WTC11 (cell line): Measurements from ENCODE around the gene IPP. TPM values are rescaled to one million over a fixed set of nuclear protein-coding genes. Genes with fewer than 3 reads are reported as not detected.

ENCODE experiments used
- ATAC-seq: fragments of 200-7000 bp; cut with Tn5 transposase; 2 replicates; pipeline ENCODE4 v1.10.0; 2021; ENCODE audit warnings: mild to moderate bottlenecking, moderate library complexity
- CTCF ChIA-PET: fragments of 300-600 bp; sonication (Branson Sonifier 250); formaldehyde crosslinking; loops from one replicate; lab custom pipeline; 2021; ENCODE audit warnings: antibody characterized with exemption; lab: Charles Lee
- POLR2A ChIA-PET: fragments of 350-600 bp; sonication (Branson Sonifier 250); formaldehyde crosslinking; loops from one replicate; lab custom pipeline; 2021; ENCODE audit warnings: antibody characterized with exemption; lab: Charles Lee
- DNase-seq: peaks from one replicate; pipeline ENCODE4 v3.0.0; 2021; ENCODE audit warnings: low spot score
- H3K27ac Mint-ChIP-seq: 2 replicates; pipeline ENCODE4 v1.8.0; 2021; ENCODE audit warnings: mixed read lengths
- H3K27me3 Mint-ChIP-seq: 2 replicates; pipeline ENCODE4 v1.8.0; 2021; ENCODE audit warnings: low read depth, mild to moderate bottlenecking, moderate library complexity, mixed read lengths
- H3K36me3 Mint-ChIP-seq: 2 replicates; pipeline ENCODE4 v1.8.0; 2021; ENCODE audit warnings: mixed read lengths
- H3K4me1 Mint-ChIP-seq: 2 replicates; pipeline ENCODE4 v1.8.0; 2022; ENCODE audit warnings: mixed read lengths
- H3K4me3 Mint-ChIP-seq: 2 replicates; pipeline ENCODE4 v1.8.0; 2021; ENCODE audit warnings: mild to moderate bottlenecking, moderate library complexity, mixed read lengths
- H3K9me3 Mint-ChIP-seq: 2 replicates; pipeline ENCODE4 v1.8.0; 2021; ENCODE audit warnings: mixed read lengths
- ELF4 ChIP-seq: sonication (generic); formaldehyde crosslinking; IDR thresholded peaks from 2 replicates; pipeline ENCODE4 v1.8.1; 2022; ENCODE audit warnings: low read depth, mild to moderate bottlenecking, moderate library complexity, missing genetic modification reagents
- ESRRA ChIP-seq: sonication (generic); formaldehyde crosslinking; IDR thresholded peaks from 2 replicates; pipeline ENCODE4 v1.8.1; 2022; ENCODE audit warnings: mild to moderate bottlenecking, missing genetic modification reagents, borderline replicate concordance
- GABPB1 ChIP-seq: sonication (generic); formaldehyde crosslinking; IDR thresholded peaks from 2 replicates; pipeline ENCODE4 v1.8.1; 2023; ENCODE audit warnings: mild to moderate bottlenecking, missing genetic modification reagents
- MYBL2 ChIP-seq: sonication (generic); formaldehyde crosslinking; IDR thresholded peaks from 2 replicates; pipeline ENCODE4 v1.8.1; 2023; ENCODE audit warnings: mild to moderate bottlenecking, moderate library complexity, missing genetic modification reagents
- NFATC4 ChIP-seq: fragments of 250-450 bp; sonication (Bioruptor Pico); IDR thresholded peaks from 2 replicates; pipeline ENCODE4 v1.9.0; 2021; ENCODE audit warnings: mild to moderate bottlenecking
- NFE2L1 ChIP-seq: sonication (generic); formaldehyde crosslinking; IDR thresholded peaks from 2 replicates; pipeline ENCODE4 v1.8.1; 2023; ENCODE audit warnings: missing genetic modification reagents
- NR1H2 ChIP-seq: sonication (generic); formaldehyde crosslinking; IDR thresholded peaks from 2 replicates; pipeline ENCODE4 v1.9.0; 2021; ENCODE audit warnings: mild to moderate bottlenecking, moderate library complexity, missing genetic modification reagents
- NR2C2 ChIP-seq: sonication (generic); formaldehyde crosslinking; IDR thresholded peaks from 2 replicates; pipeline ENCODE4 v1.8.0; 2022; ENCODE audit warnings: mild to moderate bottlenecking, missing genetic modification reagents
- TEAD1 ChIP-seq: sonication (generic); formaldehyde crosslinking; IDR thresholded peaks from 2 replicates; pipeline ENCODE4 v1.8.0; 2022; ENCODE audit warnings: mild to moderate bottlenecking, missing genetic modification reagents
- ZBTB21 ChIP-seq: sonication (generic); formaldehyde crosslinking; IDR thresholded peaks from 2 replicates; pipeline ENCODE4 v1.8.1; 2023; ENCODE audit warnings: mild to moderate bottlenecking, missing genetic modification reagents, borderline replicate concordance
- ZNF121 ChIP-seq: sonication (generic); formaldehyde crosslinking; IDR thresholded peaks from 2 replicates; pipeline ENCODE4 v1.8.0; 2023; ENCODE audit warnings: missing genetic modification reagents
- ZNF138 ChIP-seq: sonication (generic); formaldehyde crosslinking; conservative IDR thresholded peaks from 2 replicates; pipeline ENCODE4 v1.8.1; 2022; ENCODE audit warnings: mild to moderate bottlenecking, moderate library complexity, missing genetic modification reagents
- ZNF396 ChIP-seq: fragments of 250-450 bp; sonication (Bioruptor Pico); IDR thresholded peaks from 2 replicates; pipeline ENCODE4 v1.8.0; 2021; ENCODE audit warnings: mild to moderate bottlenecking, moderate library complexity, borderline replicate concordance
- ZNF423 ChIP-seq: fragments of 250-450 bp; sonication (Bioruptor Pico); IDR thresholded peaks from 2 replicates; pipeline ENCODE4 v2.1.2; 2022; ENCODE audit warnings: mild to moderate bottlenecking, moderate library complexity
- total RNA-seq: library from RNA; stranded (reverse); gene quantifications from 3 replicates; pipeline ENCODE4 v1.2.3, GENCODE V29; 2021
- TF ChIP-seq, protein P1 (sequence below): sonication (generic); formaldehyde crosslinking; IDR thresholded peaks from 2 replicates; pipeline ENCODE4 v1.8.0; 2022; ENCODE audit warnings: missing genetic modification reagents
- TF ChIP-seq, protein P2 (sequence below): fragments of 250-450 bp; sonication (Bioruptor Pico); IDR thresholded peaks from 2 replicates; pipeline ENCODE4 v1.8.0; 2021; ENCODE audit warnings: mild to moderate bottlenecking
- TF ChIP-seq, protein P3 (sequence below): fragments of 250-450 bp; sonication (Bioruptor Pico); IDR thresholded peaks from 2 replicates; pipeline ENCODE4 v1.9.0; 2021; ENCODE audit warnings: mild to moderate bottlenecking
- TF ChIP-seq, protein P4 (sequence below): sonication (generic); formaldehyde crosslinking; IDR thresholded peaks from 2 replicates; pipeline ENCODE4 v1.8.1; 2023; ENCODE audit warnings: mild to moderate bottlenecking, missing genetic modification reagents
- TF ChIP-seq, protein P5 (sequence below): sonication (generic); formaldehyde crosslinking; conservative IDR thresholded peaks from 2 replicates; pipeline ENCODE4 v1.8.1; 2023; ENCODE audit warnings: mild to moderate bottlenecking, low read depth, missing genetic modification reagents, moderate library complexity
- TF ChIP-seq, protein P6 (sequence below): sonication (generic); formaldehyde crosslinking; IDR thresholded peaks from 2 replicates; pipeline ENCODE4 v1.8.0; 2022; ENCODE audit warnings: mild to moderate bottlenecking, missing genetic modification reagents
- TF ChIP-seq, protein P7 (sequence below): sonication (generic); formaldehyde crosslinking; IDR thresholded peaks from 2 replicates; pipeline ENCODE4 v1.8.1; 2022; ENCODE audit warnings: low read depth, mild to moderate bottlenecking, moderate library complexity, missing genetic modification reagents, borderline replicate concordance
- TF ChIP-seq, protein P8 (sequence below): fragments of 200-600 bp; IDR thresholded peaks from 2 replicates; pipeline ENCODE4 v1.8.0; 2022; ENCODE audit warnings: antibody characterized with exemption

Gene IPP
- total RNA-seq, 1 experiment from 2014 or later: 6.3 TPM

DNA sequence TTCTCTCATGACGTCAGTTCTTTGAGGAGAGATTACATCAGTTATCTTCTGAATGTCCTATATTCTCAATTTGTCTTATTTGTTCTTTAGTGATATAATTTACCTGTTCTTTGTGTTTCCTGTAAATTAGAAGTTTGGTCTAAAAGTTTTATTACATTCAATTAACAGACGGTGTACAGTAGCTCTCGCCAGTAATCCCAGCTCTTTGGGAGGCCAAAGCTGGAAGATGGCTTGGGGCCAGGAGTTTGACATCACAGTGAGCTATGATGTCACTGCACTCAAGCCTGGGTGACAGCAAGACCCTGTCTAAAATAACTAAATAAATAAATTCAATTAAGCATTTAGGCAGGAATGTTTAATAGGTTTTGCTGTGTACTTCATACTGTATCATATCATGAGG is 25.3 kb upstream of the IPP start (continued):
- TF ChIP-seq, protein P1, sequence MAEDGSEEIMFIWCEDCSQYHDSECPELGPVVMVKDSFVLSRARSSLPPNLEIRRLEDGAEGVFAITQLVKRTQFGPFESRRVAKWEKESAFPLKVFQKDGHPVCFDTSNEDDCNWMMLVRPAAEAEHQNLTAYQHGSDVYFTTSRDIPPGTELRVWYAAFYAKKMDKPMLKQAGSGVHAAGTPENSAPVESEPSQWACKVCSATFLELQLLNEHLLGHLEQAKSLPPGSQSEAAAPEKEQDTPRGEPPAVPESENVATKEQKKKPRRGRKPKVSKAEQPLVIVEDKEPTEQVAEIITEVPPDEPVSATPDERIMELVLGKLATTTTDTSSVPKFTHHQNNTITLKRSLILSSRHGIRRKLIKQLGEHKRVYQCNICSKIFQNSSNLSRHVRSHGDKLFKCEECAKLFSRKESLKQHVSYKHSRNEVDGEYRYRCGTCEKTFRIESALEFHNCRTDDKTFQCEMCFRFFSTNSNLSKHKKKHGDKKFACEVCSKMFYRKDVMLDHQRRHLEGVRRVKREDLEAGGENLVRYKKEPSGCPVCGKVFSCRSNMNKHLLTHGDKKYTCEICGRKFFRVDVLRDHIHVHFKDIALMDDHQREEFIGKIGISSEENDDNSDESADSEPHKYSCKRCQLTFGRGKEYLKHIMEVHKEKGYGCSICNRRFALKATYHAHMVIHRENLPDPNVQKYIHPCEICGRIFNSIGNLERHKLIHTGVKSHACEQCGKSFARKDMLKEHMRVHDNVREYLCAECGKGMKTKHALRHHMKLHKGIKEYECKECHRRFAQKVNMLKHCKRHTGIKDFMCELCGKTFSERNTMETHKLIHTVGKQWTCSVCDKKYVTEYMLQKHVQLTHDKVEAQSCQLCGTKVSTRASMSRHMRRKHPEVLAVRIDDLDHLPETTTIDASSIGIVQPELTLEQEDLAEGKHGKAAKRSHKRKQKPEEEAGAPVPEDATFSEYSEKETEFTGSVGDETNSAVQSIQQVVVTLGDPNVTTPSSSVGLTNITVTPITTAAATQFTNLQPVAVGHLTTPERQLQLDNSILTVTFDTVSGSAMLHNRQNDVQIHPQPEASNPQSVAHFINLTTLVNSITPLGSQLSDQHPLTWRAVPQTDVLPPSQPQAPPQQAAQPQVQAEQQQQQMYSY: no peak
- TF ChIP-seq ZBTB21 (no peak), ELF4 (CRISPR knock-in tag) (no peak), NFATC4 (CRISPR knock-in tag) (no peak), ZNF121 (CRISPR knock-in tag) (no peak)

DNA sequence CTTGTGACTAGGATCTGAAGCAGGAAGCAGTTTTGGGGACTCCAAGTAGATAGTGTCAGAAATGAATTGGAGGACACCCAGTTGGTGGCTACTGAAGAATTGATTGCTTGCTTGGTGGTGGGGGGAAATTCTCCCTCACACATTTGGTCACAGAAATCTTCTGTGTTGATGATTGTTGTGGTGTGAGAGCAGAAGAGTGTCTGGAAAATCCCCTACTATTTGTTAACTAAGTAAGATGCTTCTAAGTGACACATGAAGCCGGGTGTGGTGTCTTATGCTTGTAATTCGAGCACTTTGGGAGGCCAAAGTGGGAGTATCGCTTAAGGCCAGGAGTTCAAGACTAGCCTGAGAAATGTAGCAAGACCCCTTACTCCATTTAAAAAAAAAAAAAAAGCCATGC is 22.5 kb upstream of the IPP start:
- Mint-ChIP-seq H3K4me3 (no peak overlapping the region), H3K27ac (no peak overlapping the region), H3K4me1 (peaks cover 6% of the 10 kb centered on the region), H3K27me3 (no peaks in the 10 kb centered on the region), H3K9me3 (no peaks in the 10 kb centered on the region), H3K36me3 (no peaks in the 10 kb centered on the region)
- DNase-seq (no peak), ATAC-seq (no peak)
- ChIA-PET POLR2A (interaction anchor here (0.7 kb wide), 1 partner anchor 111 kb away, joined by 3 read pairs; no protein-coding TSS in a partner anchor), CTCF (no interaction called here)
- TF ChIP-seq ZNF423: no peak
- TF ChIP-seq MYBL2 (CRISPR knock-in tag): no peak
- TF ChIP-seq, protein P2, sequence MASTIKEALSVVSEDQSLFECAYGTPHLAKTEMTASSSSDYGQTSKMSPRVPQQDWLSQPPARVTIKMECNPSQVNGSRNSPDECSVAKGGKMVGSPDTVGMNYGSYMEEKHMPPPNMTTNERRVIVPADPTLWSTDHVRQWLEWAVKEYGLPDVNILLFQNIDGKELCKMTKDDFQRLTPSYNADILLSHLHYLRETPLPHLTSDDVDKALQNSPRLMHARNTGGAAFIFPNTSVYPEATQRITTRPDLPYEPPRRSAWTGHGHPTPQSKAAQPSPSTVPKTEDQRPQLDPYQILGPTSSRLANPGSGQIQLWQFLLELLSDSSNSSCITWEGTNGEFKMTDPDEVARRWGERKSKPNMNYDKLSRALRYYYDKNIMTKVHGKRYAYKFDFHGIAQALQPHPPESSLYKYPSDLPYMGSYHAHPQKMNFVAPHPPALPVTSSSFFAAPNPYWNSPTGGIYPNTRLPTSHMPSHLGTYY (CRISPR knock-in tag): no peak
- TF ChIP-seq NFE2L1 (CRISPR knock-in tag): no peak
- TF ChIP-seq, protein P3, sequence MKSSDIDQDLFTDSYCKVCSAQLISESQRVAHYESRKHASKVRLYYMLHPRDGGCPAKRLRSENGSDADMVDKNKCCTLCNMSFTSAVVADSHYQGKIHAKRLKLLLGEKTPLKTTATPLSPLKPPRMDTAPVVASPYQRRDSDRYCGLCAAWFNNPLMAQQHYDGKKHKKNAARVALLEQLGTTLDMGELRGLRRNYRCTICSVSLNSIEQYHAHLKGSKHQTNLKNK (CRISPR knock-in tag): no peak
- no peak for TF ChIP-seq NR1H2 (CRISPR knock-in tag)
- TF ChIP-seq, protein P4, sequence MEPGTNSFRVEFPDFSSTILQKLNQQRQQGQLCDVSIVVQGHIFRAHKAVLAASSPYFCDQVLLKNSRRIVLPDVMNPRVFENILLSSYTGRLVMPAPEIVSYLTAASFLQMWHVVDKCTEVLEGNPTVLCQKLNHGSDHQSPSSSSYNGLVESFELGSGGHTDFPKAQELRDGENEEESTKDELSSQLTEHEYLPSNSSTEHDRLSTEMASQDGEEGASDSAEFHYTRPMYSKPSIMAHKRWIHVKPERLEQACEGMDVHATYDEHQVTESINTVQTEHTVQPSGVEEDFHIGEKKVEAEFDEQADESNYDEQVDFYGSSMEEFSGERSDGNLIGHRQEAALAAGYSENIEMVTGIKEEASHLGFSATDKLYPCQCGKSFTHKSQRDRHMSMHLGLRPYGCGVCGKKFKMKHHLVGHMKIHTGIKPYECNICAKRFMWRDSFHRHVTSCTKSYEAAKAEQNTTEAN (CRISPR knock-in tag): no peak
- TF ChIP-seq ZNF138: no peak
- no peak for TF ChIP-seq ZNF396 (CRISPR knock-in tag)
- no peak for TF ChIP-seq ESRRA
- TF ChIP-seq, protein P5, sequence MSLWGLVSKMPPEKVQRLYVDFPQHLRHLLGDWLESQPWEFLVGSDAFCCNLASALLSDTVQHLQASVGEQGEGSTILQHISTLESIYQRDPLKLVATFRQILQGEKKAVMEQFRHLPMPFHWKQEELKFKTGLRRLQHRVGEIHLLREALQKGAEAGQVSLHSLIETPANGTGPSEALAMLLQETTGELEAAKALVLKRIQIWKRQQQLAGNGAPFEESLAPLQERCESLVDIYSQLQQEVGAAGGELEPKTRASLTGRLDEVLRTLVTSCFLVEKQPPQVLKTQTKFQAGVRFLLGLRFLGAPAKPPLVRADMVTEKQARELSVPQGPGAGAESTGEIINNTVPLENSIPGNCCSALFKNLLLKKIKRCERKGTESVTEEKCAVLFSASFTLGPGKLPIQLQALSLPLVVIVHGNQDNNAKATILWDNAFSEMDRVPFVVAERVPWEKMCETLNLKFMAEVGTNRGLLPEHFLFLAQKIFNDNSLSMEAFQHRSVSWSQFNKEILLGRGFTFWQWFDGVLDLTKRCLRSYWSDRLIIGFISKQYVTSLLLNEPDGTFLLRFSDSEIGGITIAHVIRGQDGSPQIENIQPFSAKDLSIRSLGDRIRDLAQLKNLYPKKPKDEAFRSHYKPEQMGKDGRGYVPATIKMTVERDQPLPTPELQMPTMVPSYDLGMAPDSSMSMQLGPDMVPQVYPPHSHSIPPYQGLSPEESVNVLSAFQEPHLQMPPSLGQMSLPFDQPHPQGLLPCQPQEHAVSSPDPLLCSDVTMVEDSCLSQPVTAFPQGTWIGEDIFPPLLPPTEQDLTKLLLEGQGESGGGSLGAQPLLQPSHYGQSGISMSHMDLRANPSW (CRISPR knock-in tag): no peak
- no peak for TF ChIP-seq NR2C2
- TF ChIP-seq, protein P6, sequence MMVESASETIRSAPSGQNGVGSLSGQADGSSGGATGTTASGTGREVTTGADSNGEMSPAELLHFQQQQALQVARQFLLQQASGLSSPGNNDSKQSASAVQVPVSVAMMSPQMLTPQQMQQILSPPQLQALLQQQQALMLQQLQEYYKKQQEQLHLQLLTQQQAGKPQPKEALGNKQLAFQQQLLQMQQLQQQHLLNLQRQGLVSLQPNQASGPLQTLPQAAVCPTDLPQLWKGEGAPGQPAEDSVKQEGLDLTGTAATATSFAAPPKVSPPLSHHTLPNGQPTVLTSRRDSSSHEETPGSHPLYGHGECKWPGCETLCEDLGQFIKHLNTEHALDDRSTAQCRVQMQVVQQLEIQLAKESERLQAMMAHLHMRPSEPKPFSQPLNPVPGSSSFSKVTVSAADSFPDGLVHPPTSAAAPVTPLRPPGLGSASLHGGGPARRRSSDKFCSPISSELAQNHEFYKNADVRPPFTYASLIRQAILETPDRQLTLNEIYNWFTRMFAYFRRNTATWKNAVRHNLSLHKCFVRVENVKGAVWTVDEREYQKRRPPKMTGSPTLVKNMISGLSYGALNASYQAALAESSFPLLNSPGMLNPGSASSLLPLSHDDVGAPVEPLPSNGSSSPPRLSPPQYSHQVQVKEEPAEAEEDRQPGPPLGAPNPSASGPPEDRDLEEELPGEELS: no peak
- TF ChIP-seq, protein P7, sequence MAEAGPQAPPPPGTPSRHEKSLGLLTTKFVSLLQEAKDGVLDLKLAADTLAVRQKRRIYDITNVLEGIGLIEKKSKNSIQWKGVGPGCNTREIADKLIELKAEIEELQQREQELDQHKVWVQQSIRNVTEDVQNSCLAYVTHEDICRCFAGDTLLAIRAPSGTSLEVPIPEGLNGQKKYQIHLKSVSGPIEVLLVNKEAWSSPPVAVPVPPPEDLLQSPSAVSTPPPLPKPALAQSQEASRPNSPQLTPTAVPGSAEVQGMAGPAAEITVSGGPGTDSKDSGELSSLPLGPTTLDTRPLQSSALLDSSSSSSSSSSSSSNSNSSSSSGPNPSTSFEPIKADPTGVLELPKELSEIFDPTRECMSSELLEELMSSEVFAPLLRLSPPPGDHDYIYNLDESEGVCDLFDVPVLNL (CRISPR knock-in tag): no peak
- no peak for TF ChIP-seq GABPB1 (CRISPR knock-in tag)
- TF ChIP-seq, protein P8, sequence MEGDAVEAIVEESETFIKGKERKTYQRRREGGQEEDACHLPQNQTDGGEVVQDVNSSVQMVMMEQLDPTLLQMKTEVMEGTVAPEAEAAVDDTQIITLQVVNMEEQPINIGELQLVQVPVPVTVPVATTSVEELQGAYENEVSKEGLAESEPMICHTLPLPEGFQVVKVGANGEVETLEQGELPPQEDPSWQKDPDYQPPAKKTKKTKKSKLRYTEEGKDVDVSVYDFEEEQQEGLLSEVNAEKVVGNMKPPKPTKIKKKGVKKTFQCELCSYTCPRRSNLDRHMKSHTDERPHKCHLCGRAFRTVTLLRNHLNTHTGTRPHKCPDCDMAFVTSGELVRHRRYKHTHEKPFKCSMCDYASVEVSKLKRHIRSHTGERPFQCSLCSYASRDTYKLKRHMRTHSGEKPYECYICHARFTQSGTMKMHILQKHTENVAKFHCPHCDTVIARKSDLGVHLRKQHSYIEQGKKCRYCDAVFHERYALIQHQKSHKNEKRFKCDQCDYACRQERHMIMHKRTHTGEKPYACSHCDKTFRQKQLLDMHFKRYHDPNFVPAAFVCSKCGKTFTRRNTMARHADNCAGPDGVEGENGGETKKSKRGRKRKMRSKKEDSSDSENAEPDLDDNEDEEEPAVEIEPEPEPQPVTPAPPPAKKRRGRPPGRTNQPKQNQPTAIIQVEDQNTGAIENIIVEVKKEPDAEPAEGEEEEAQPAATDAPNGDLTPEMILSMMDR: no peak
- no peak for TF ChIP-seq TEAD1 (CRISPR knock-in tag)
